Choroid plexus epithelial cell (primary cell): ENCODE measurements around the gene TRIM65.
A peak's percentile ranks its signal among the peaks of the same experiment; 100 is the strongest.

Experiments
- DNase-seq: peaks from one replicate; pipeline ENCODE4 v3.0.0-alpha.2; 2010; ENCODE audit warnings: low read depth
- H3K4me3 ChIP-seq: 2 replicates; pipeline ENCODE4 v1.5.1; 2011; ENCODE audit warnings: low read depth, mild to moderate bottlenecking, control low read depth, low read length, moderate library complexity
- CTCF ChIP-seq: conservative IDR thresholded peaks from 2 replicates; pipeline ENCODE4 v1.5.1; 2011; ENCODE audit warnings: low read depth, mild to moderate bottlenecking, control low read depth, inconsistent platforms, low read length, moderate library complexity

Gene TRIM65

DNA sequence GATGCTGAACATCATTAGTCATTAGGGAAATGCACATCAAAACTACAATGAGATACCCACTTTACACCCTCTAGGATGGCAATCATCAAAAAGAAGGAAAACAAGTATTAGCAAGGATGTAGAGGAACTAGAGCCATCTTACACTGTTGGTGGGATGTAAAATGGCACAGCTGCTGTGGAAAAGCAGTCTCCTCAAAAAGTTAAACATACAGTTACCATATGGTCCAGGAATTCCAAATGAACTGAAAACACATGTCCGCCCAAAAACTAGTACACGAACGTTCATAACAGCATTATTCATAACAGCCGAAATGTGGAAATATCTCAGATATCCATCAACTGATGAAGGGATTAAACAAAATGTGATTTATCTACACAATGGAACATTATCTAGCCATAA lies 37.1 kb upstream of the TRIM65 start:
- H3K4me3 ChIP-seq = no peak overlapping the region
- no peak for TF ChIP-seq CTCF
- no peak for DNase-seq

GRCh38 chr17:75932852-75933251 lies 36.1 kb upstream of the TRIM65 start:
- DNase-seq = no peak
- H3K4me3 ChIP-seq = no peak overlapping the region
- no peak for TF ChIP-seq CTCF

- no peak overlapping the region for H3K4me3 ChIP-seq
- no peak for DNase-seq
- no peak for TF ChIP-seq CTCF
Measured at GRCh38 chr17:75931062-75931461, 34.3 kb upstream of the TRIM65 start.

GRCh38 chr17:75927286-75927922 lies 30.7 kb upstream of the TRIM65 start:
- TF ChIP-seq CTCF = peak; percentile 55
- DNase-seq = peak; percentile 31

DNA sequence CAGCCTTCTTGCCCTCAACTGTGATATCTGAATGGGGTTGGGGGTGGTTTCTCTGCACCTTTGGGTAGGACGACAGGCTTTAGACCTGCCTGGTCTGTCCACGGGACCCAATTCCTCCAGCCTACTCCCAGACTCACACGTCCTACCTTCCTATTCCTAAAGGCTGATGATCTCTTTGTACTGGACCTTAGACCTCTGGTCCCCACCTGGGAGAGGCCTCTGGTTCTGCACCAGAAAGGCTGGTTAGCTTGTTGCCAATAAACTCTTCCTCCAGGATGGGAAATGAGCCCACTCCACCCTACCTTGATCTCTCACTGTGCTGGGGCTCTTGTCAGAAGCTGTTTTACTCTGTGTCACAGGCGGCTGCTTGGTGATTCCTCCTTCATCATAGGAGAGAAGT lies 29.7 kb upstream of the TRIM65 start:
- H3K4me3 ChIP-seq = no peak overlapping the region
- TF ChIP-seq CTCF = no peak
- DNase-seq = no peak

More at GRCh38 chr17:75927286-75927922, 30.7 kb upstream of the TRIM65 start:
- H3K4me3 ChIP-seq = no peak overlapping the region

DNA sequence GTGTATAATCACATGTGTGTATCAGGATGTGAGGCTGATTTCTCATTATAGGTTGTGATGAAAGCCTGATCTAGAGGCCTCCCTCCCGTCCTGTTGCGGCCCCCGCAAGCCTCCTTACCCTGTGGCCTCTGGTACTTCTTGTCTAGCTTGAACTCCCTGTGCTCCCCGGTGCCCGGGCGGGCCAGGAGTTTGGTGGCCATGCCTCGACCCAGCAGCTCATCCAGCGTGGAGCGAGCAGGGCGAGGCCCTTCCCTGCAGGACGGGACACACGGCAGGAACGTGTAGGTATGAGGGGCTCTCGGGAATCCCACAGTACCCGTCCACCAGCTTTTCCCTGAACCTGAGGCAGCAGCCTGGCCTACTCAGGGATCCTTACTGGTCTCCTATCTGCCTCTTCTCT lies 29.2 kb upstream of the TRIM65 start:
- DNase-seq = no peak
- no peak for TF ChIP-seq CTCF
- no peak overlapping the region for H3K4me3 ChIP-seq

- no peak for TF ChIP-seq CTCF
- H3K4me3 ChIP-seq = no peak overlapping the region
- no peak for DNase-seq
Measured at GRCh38 chr17:75925103-75925502, 28.4 kb upstream of the TRIM65 start.
